ENCODE measurements around the gene ZAR1L.

The ZAR1L gene

DNA sequence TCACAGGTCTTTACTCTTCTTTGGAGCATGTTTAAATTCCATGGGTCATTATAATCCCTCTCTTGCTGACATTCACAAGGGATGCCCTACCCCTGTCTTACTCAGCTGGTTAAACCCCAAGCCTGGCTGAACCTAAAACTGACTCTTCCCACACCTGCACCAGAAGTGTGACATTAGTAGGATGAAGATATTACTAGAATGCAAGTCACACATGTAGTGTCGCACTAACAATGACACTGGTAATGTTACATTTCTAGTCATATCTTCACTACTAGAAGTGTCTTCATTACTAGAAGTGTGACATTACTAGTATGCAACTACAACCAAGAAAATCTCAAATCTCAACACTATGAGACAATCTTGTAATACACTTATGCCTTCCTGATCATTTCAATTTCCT is 14.2 kb downstream of the ZAR1L start:
- WGBS (ENCODE audit: extremely low coverage, insufficient coverage, insufficient read length): no CpG with 5 or more reads among the region's 1 CpG
- H3K23ac ChIP-seq (ENCODE audit: low read length): no peak overlapping the region
- H3K79me1 ChIP-seq (ENCODE audit: low read length): no peaks in the 10 kb centered on the region
- no peak overlapping the region for H4K12ac ChIP-seq (ENCODE audit: low read depth, low read length)
- no peak overlapping the region for H4K91ac ChIP-seq (ENCODE audit: low read depth, low read length)
- no peak overlapping the region for H3K14ac ChIP-seq (ENCODE audit: low read length)
- no peak overlapping the region for H2AFZ ChIP-seq (ENCODE audit: insufficient read depth, low read length, poor library complexity)
- no peak overlapping the region for H3K4me2 ChIP-seq (ENCODE audit: low read length)
- no peak overlapping the region for H3K4me3 ChIP-seq (ENCODE audit: low read depth, low read length)
- H2BK5ac ChIP-seq (ENCODE audit: low read depth, low read length, poor library complexity): no peak overlapping the region
- no peak overlapping the region for H2BK12ac ChIP-seq (ENCODE audit: low read length)
- H3K27ac ChIP-seq (ENCODE audit: low read depth, low read length): no peak overlapping the region
- DNase-seq: no peak
- no peaks in the 10 kb centered on the region for H3K27me3 ChIP-seq (ENCODE audit: insufficient read depth, low read length)
- H2AK5ac ChIP-seq (ENCODE audit: low read length): no peak overlapping the region
- H3K4me1 ChIP-seq (ENCODE audit: control insufficient read depth in 1 of 2, insufficient read depth in 2 of 2, low read length in 2 of 2): no peaks in the 10 kb centered on the region
- H3K9me3 ChIP-seq (ENCODE audit: insufficient read depth, low read depth, low read length): no peaks in the 10 kb centered on the region
- no peak overlapping the region for H4K8ac ChIP-seq (ENCODE audit: low read depth, low read length)
- H3K36me3 ChIP-seq (ENCODE audit: control insufficient read depth in 1 of 2, insufficient read depth in 2 of 2, low read length in 2 of 2): no peaks in the 10 kb centered on the region
- no peak overlapping the region for H3K4ac ChIP-seq (ENCODE audit: low read depth, low read length)
- no peak overlapping the region for H3K18ac ChIP-seq (ENCODE audit: low read length)
- H3K9ac ChIP-seq (ENCODE audit: low read length): no peak overlapping the region
- H2BK120ac ChIP-seq (ENCODE audit: insufficient read depth, low read length, poor library complexity): no peak overlapping the region
- H3K79me2 ChIP-seq (ENCODE audit: control insufficient read depth, insufficient read depth, low read length, poor library complexity): no peaks in the 10 kb centered on the region

DNA sequence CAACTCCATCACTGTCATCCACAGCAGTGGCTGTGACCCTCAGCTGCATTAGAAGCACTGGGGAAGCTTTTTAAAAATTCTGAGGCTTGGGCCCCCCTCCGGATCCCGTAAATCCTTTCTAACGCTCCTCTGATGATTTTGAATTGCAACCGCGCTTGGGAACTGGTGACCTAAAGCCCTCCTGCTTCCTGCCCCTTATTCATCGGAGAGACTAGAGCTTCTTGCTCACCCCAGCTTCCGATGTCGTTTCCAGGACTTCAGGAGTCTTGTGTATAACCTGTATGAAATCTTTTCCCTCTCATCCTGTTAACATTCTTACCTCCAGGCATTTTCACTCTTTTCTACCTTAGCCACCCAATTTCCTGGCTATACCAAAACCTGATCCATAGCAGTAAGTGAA is 14.8 kb downstream of the ZAR1L start:
- Histone ChIP-seq H2AFZ (ENCODE audit: insufficient read depth, low read length, poor library complexity) (no peak overlapping the region), H4K8ac (ENCODE audit: low read depth, low read length) (no peak overlapping the region), H3K27me3 (ENCODE audit: insufficient read depth, low read length) (no peaks in the 10 kb centered on the region), H3K23ac (ENCODE audit: low read length) (no peak overlapping the region), H3K4me2 (ENCODE audit: low read length) (no peak overlapping the region), H2BK5ac (ENCODE audit: low read depth, low read length, poor library complexity) (no peak overlapping the region), H3K4me3 (ENCODE audit: low read depth, low read length) (no peak overlapping the region), H3K4ac (ENCODE audit: low read depth, low read length) (no peak overlapping the region), H3K79me2 (ENCODE audit: control insufficient read depth, insufficient read depth, low read length, poor library complexity) (no peaks in the 10 kb centered on the region), H3K9me3 (ENCODE audit: insufficient read depth, low read depth, low read length) (no peaks in the 10 kb centered on the region), H4K91ac (ENCODE audit: low read depth, low read length) (no peak overlapping the region), H4K12ac (ENCODE audit: low read depth, low read length) (no peak overlapping the region), H2AK5ac (ENCODE audit: low read length) (no peak overlapping the region), H3K14ac (ENCODE audit: low read length) (no peak overlapping the region), H3K36me3 (ENCODE audit: control insufficient read depth in 1 of 2, insufficient read depth in 2 of 2, low read length in 2 of 2) (no peaks in the 10 kb centered on the region), H3K9ac (ENCODE audit: low read length) (no peak overlapping the region), H2BK12ac (ENCODE audit: low read length) (no peak overlapping the region), H2BK120ac (ENCODE audit: insufficient read depth, low read length, poor library complexity) (no peak overlapping the region), H3K27ac (ENCODE audit: low read depth, low read length) (no peak overlapping the region), H3K18ac (ENCODE audit: low read length) (no peak overlapping the region), H3K79me1 (ENCODE audit: low read length) (no peaks in the 10 kb centered on the region), H3K4me1 (ENCODE audit: control insufficient read depth in 1 of 2, insufficient read depth in 2 of 2, low read length in 2 of 2) (no peaks in the 10 kb centered on the region)
- no peak for DNase-seq
- WGBS (ENCODE audit: extremely low coverage, insufficient coverage, insufficient read length): no CpG with 5 or more reads among the region's 8 CpGs

DNA sequence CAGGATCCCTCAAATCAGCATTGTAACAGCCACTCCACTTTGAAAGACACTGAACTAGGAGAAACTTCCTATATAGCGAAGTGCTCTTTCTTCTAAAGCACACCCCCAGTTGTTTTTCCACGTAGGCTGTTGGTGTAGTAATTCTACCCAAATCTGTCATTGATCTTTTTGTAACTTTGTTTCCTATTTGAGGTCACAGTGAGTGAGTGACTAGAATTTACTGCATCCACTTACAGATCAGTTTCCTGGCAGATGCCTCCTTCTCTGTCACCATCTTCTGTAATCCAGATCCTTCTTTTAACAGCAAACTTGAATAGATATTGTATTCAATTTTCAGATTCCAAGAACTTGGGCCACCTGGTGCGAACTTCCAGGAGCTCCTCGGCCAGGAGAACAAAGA is 15.3 kb downstream of the ZAR1L start:
- no peak overlapping the region for H2AK5ac ChIP-seq (ENCODE audit: low read length)
- H3K23ac ChIP-seq (ENCODE audit: low read length): no peak overlapping the region
- WGBS (ENCODE audit: extremely low coverage, insufficient coverage, insufficient read length): no CpG with 5 or more reads among the region's 4 CpGs
- no peak overlapping the region for H2BK120ac ChIP-seq (ENCODE audit: insufficient read depth, low read length, poor library complexity)
- no peaks in the 10 kb centered on the region for H3K79me2 ChIP-seq (ENCODE audit: control insufficient read depth, insufficient read depth, low read length, poor library complexity)
- no peaks in the 10 kb centered on the region for H3K79me1 ChIP-seq (ENCODE audit: low read length)
- H4K91ac ChIP-seq (ENCODE audit: low read depth, low read length): no peak overlapping the region
- no peak for DNase-seq
- H3K4me1 ChIP-seq (ENCODE audit: control insufficient read depth in 1 of 2, insufficient read depth in 2 of 2, low read length in 2 of 2): no peaks in the 10 kb centered on the region
- H3K4me3 ChIP-seq (ENCODE audit: low read depth, low read length): no peak overlapping the region
- H3K18ac ChIP-seq (ENCODE audit: low read length): no peak overlapping the region
- H3K4me2 ChIP-seq (ENCODE audit: low read length): no peak overlapping the region
- no peaks in the 10 kb centered on the region for H3K9me3 ChIP-seq (ENCODE audit: insufficient read depth, low read depth, low read length)
- H2BK12ac ChIP-seq (ENCODE audit: low read length): no peak overlapping the region
- no peak overlapping the region for H4K12ac ChIP-seq (ENCODE audit: low read depth, low read length)
- H3K27me3 ChIP-seq (ENCODE audit: insufficient read depth, low read length): no peaks in the 10 kb centered on the region
- no peak overlapping the region for H3K14ac ChIP-seq (ENCODE audit: low read length)
- no peak overlapping the region for H4K8ac ChIP-seq (ENCODE audit: low read depth, low read length)
- H3K4ac ChIP-seq (ENCODE audit: low read depth, low read length): no peak overlapping the region
- H2AFZ ChIP-seq (ENCODE audit: insufficient read depth, low read length, poor library complexity): no peak overlapping the region
- no peaks in the 10 kb centered on the region for H3K36me3 ChIP-seq (ENCODE audit: control insufficient read depth in 1 of 2, insufficient read depth in 2 of 2, low read length in 2 of 2)
- no peak overlapping the region for H3K9ac ChIP-seq (ENCODE audit: low read length)
- no peak overlapping the region for H3K27ac ChIP-seq (ENCODE audit: low read depth, low read length)
- H2BK5ac ChIP-seq (ENCODE audit: low read depth, low read length, poor library complexity): no peak overlapping the region

DNA sequence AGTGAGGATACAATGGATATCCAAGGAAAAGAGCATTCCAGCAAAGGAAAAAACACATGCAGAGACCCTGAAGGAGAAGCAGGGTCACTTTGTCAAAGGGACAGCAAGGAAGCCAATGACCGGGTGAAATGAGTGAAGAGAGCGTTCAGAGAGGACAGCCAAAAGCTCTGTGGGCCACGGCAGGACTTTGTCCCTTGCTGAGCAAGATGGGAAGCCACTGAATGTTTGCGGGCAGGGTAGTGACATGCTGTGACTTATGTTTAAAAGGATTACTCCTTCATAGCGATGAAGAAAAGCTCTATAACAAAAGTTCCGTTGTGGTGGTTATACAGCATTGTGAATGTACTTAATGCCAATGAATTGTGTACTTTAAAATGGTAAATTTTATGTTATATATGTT is 16.5 kb downstream of the ZAR1L start:
- WGBS (ENCODE audit: extremely low coverage, insufficient coverage, insufficient read length): no CpG with 5 or more reads among the region's 6 CpGs
- no peak overlapping the region for H3K4me3 ChIP-seq (ENCODE audit: low read depth, low read length)
- H3K14ac ChIP-seq (ENCODE audit: low read length): no peak overlapping the region
- no peak overlapping the region for H3K4ac ChIP-seq (ENCODE audit: low read depth, low read length)
- H3K27me3 ChIP-seq (ENCODE audit: insufficient read depth, low read length): no peaks in the 10 kb centered on the region
- H3K79me1 ChIP-seq (ENCODE audit: low read length): no peaks in the 10 kb centered on the region
- H4K12ac ChIP-seq (ENCODE audit: low read depth, low read length): no peak overlapping the region
- H3K27ac ChIP-seq (ENCODE audit: low read depth, low read length): no peak overlapping the region
- H3K79me2 ChIP-seq (ENCODE audit: control insufficient read depth, insufficient read depth, low read length, poor library complexity): no peaks in the 10 kb centered on the region
- H3K4me1 ChIP-seq (ENCODE audit: control insufficient read depth in 1 of 2, insufficient read depth in 2 of 2, low read length in 2 of 2): no peaks in the 10 kb centered on the region
- no peak overlapping the region for H2AFZ ChIP-seq (ENCODE audit: insufficient read depth, low read length, poor library complexity)
- no peaks in the 10 kb centered on the region for H3K9me3 ChIP-seq (ENCODE audit: insufficient read depth, low read depth, low read length)
- H3K18ac ChIP-seq (ENCODE audit: low read length): no peak overlapping the region
- no peak overlapping the region for H2BK120ac ChIP-seq (ENCODE audit: insufficient read depth, low read length, poor library complexity)
- no peak overlapping the region for H4K8ac ChIP-seq (ENCODE audit: low read depth, low read length)
- no peak overlapping the region for H3K4me2 ChIP-seq (ENCODE audit: low read length)
- H2AK5ac ChIP-seq (ENCODE audit: low read length): no peak overlapping the region
- no peak overlapping the region for H3K9ac ChIP-seq (ENCODE audit: low read length)
- no peak for DNase-seq
- H4K91ac ChIP-seq (ENCODE audit: low read depth, low read length): no peak overlapping the region
- no peak overlapping the region for H3K23ac ChIP-seq (ENCODE audit: low read length)
- H2BK12ac ChIP-seq (ENCODE audit: low read length): no peak overlapping the region
- H2BK5ac ChIP-seq (ENCODE audit: low read depth, low read length, poor library complexity): no peak overlapping the region
- no peaks in the 10 kb centered on the region for H3K36me3 ChIP-seq (ENCODE audit: control insufficient read depth in 1 of 2, insufficient read depth in 2 of 2, low read length in 2 of 2)
